ENCODE data around the gene FBRSL1. TPM values are rescaled to one million over a fixed set of nuclear protein-coding genes. Genes with fewer than 3 reads are reported as not detected.

FBRSL1 gene
- total RNA-seq, 1 experiment from 2014 or later = 124 TPM

GRCh38 chr12:132525833-132526455 lies 36.0 kb downstream of the FBRSL1 start:
- H2AFZ ChIP-seq (ENCODE audit: low read depth, low read length, poor library complexity, severe bottlenecking) = no peak overlapping the region
- POLR2A ChIA-PET = no interaction called here
- H3K4me2 ChIP-seq (ENCODE audit: low read length) = no peak overlapping the region
- RAD21 ChIA-PET (ENCODE audit: low non-redundant PET in 1 of 2, low total read pairs in 2 of 2, uncharacterized antibody in 2 of 2, unreplicated experiment in 2 of 2) = no interaction called here
- peaks cover 0 to 11% of the 10 kb centered on the region in 2 experiments; a peak in 1 of 4 replicates for H3K4me1 ChIP-seq (ENCODE audit: control insufficient read depth in 1 of 2, insufficient read depth in 2 of 2, low read length in 2 of 2)
- TF ChIP-seq RAD21 (IDR thresholded peaks at IDR 0.05; ENCODE audit: low read depth) (no peak), YY1 (IDR thresholded peaks at IDR 0.05; ENCODE audit: extremely low read depth, insufficient replicate concordance, low read depth, low read length) (no peak)
- peaks cover 5% of the 10 kb centered on the region; the same call in 1 of the 2 replicates for H3K79me2 ChIP-seq (ENCODE audit: insufficient read depth, low read length)
- BruUV-seq (replicated peaks) = no TSS peak
- H3K27me3 ChIP-seq (ENCODE audit: insufficient read depth, low read length) = no peaks in the 10 kb centered on the region
- no peak overlapping the region for H3K4me3 ChIP-seq (replicated peaks in 1 of 2; ENCODE audit: low read depth in 1 of 2, low read length in 2 of 2)
- no peaks in the 10 kb centered on the region for H4K20me1 ChIP-seq (ENCODE audit: insufficient read depth)
- no peak overlapping the region for H3K9ac ChIP-seq (ENCODE audit: low read length)
- ATAC-seq = no peak
- H3K9me3 ChIP-seq (ENCODE audit: control insufficient read depth in 1 of 2, insufficient read depth in 1 of 2, low read depth in 1 of 2, low read length in 2 of 2) = no peaks in the 10 kb centered on the region
- no peak for DNase-seq (ENCODE audit: low read depth, low spot score)
- intact Hi-C loops (cut with micrococcal nuclease) = no loop called here
- H3K36me3 ChIP-seq (ENCODE audit: control insufficient read depth in 1 of 2, insufficient read depth in 2 of 2, low read length in 2 of 2) = no peaks in the 10 kb centered on the region
- H3K9me2 ChIP-seq (ENCODE audit: insufficient read depth) = no peaks in the 10 kb centered on the region
- no peak overlapping the region for H3K27ac ChIP-seq (ENCODE audit: low read depth, low read length)
- CTCF ChIA-PET = no interaction called here

GRCh38 chr12:132527186-132527882 lies 37.4 kb downstream of the FBRSL1 start:
- ChIA-PET CTCF (no interaction called here), RAD21 (ENCODE audit: low non-redundant PET in 1 of 2, low total read pairs in 2 of 2, uncharacterized antibody in 2 of 2, unreplicated experiment in 2 of 2) (no interaction called here), POLR2A (no interaction called here)
- Histone ChIP-seq H2AFZ (ENCODE audit: low read depth, low read length, poor library complexity, severe bottlenecking) (no peak overlapping the region), H4K20me1 (ENCODE audit: insufficient read depth) (no peaks in the 10 kb centered on the region), H3K9me3 (ENCODE audit: control insufficient read depth in 1 of 2, insufficient read depth in 1 of 2, low read depth in 1 of 2, low read length in 2 of 2) (peaks cover 0 to 10% of the 10 kb centered on the region in 2 experiments; a peak in 1 of 4 replicates), H3K4me1 (ENCODE audit: control insufficient read depth in 1 of 2, insufficient read depth in 2 of 2, low read length in 2 of 2) (peaks cover 0 to 11% of the 10 kb centered on the region in 2 experiments; a peak in 1 of 4 replicates), H3K36me3 (ENCODE audit: control insufficient read depth in 1 of 2, insufficient read depth in 2 of 2, low read length in 2 of 2) (no peaks in the 10 kb centered on the region), H3K79me2 (ENCODE audit: insufficient read depth, low read length) (peaks cover 5% of the 10 kb centered on the region; the same call in 1 of the 2 replicates), H3K4me3 (replicated peaks in 1 of 2; ENCODE audit: low read depth in 1 of 2, low read length in 2 of 2) (no peak overlapping the region), H3K27ac (ENCODE audit: low read depth, low read length) (no peak overlapping the region), H3K4me2 (ENCODE audit: low read length) (no peak overlapping the region), H3K9me2 (ENCODE audit: insufficient read depth) (no peaks in the 10 kb centered on the region), H3K9ac (ENCODE audit: low read length) (no peak overlapping the region), H3K27me3 (ENCODE audit: insufficient read depth, low read length) (no peaks in the 10 kb centered on the region)
- ATAC-seq = no peak
- intact Hi-C loops (cut with micrococcal nuclease) = no loop called here
- BruUV-seq (replicated peaks) = no TSS peak
- no peak for DNase-seq (ENCODE audit: low read depth, low spot score)
- TF ChIP-seq ELF1 (IDR thresholded peaks at IDR 0.05; ENCODE audit: borderline replicate concordance, low read depth) (no peak), YY1 (IDR thresholded peaks at IDR 0.05; ENCODE audit: extremely low read depth, insufficient replicate concordance, low read depth, low read length) (no peak), SP1 (IDR thresholded peaks at IDR 0.05; ENCODE audit: low read depth) (no peak), ZFX (IDR thresholded peaks at IDR 0.05) (no peak), RAD21 (IDR thresholded peaks at IDR 0.05; ENCODE audit: low read depth) (no peak), ZNF274 (IDR thresholded peaks at IDR 0.05; ENCODE audit: low read depth, low read length) (no peak), REST (IDR thresholded peaks at IDR 0.05; ENCODE audit: low read depth) (no peak), POLR2A (IDR thresholded peaks at IDR 0.05; ENCODE audit: borderline replicate concordance, extremely low read depth, insufficient read depth, insufficient read length) (no peak), SRF (IDR thresholded peaks at IDR 0.05; ENCODE audit: low read depth) (no peak), MAX (IDR thresholded peaks at IDR 0.05) (no peak)
